HCT116 (cell line): ENCODE results near the gene PTHLH. TPM values are rescaled to one million over a fixed set of nuclear protein-coding genes. Genes with fewer than 3 reads are reported as not detected.

ENCODE experiments used
- ATAC-seq: fragments of 200-7000 bp; cut with Tn5 transposase; 2 replicates; pipeline ENCODE4 v1.9.1; 2020; ENCODE audit warnings: mild to moderate bottlenecking, moderate library complexity
- BruUV-seq: library from RNA; stranded (reverse); fragments of 400-500 nt; replicated peaks from 2 replicates; lab custom pipeline; 2021; lab: Mats Ljungman, UMichigan
- CTCF ChIA-PET: fragments of 300-600 bp; sonication (Branson Sonifier 250); formaldehyde crosslinking; loops from one replicate; lab custom pipeline; 2021; ENCODE audit warnings: antibody characterized with exemption; lab: Charles Lee
- POLR2A ChIA-PET: fragments of 300-600, 350-600 bp; sonication (Branson Sonifier 250); formaldehyde crosslinking; loops from one replicate; lab custom pipeline; 2021; ENCODE audit warnings: antibody characterized with exemption; lab: Charles Lee
- RAD21 ChIA-PET, 2 experiments: fragments of 300-600 bp; sonication (Branson Sonifier 250); formaldehyde crosslinking; loops; one replicate each; lab custom pipeline; 2023; ENCODE audit warnings: low total read pairs in 2 of 2; ENCODE audit not compliant: uncharacterized antibody in 2 of 2, unreplicated experiment in 2 of 2, low non-redundant PET in 1 of 2; lab: Charles Lee
- DNase-seq: peaks from one replicate; pipeline ENCODE4 v3.0.0-alpha.2; 2010; ENCODE audit warnings: low read depth, low spot score
- H2AFZ ChIP-seq: fragments of 200-600 bp; shearing (Covaris generic), sonication (generic); 2 replicates; pipeline ENCODE4 v1.6.1; 2017; ENCODE audit warnings: low read depth, mixed run types, mixed read lengths, antibody characterized with exemption, low read length; ENCODE audit not compliant: poor library complexity, severe bottlenecking
- H3K27ac ChIP-seq: 2 replicates; pipeline ENCODE4 v1.5.1; 2012; ENCODE audit warnings: low read depth, low read length
- H3K27me3 ChIP-seq: fragments of 200-600 bp; sonication (generic); 2 replicates; pipeline ENCODE4 v1.6.1; 2016; ENCODE audit warnings: mixed run types, low read length, mixed read lengths; ENCODE audit not compliant: insufficient read depth
- H3K36me3 ChIP-seq, 2 experiments: fragments of 200-500 bp in 1 of 2; fragments of 200-600 bp in 1 of 2; sonication (Bioruptor generic) in 1 of 2; sonication (generic) in 1 of 2; 2 replicates each; pipeline versions ENCODE4 v1.5.1 to v1.6.1; 2014 to 2016; ENCODE audit warnings: low read length in 2 of 2, inconsistent platforms in 1 of 2, mixed read lengths in 1 of 2, mixed run types in 1 of 2; ENCODE audit not compliant: insufficient read depth in 2 of 2, control insufficient read depth in 1 of 2
- H3K4me1 ChIP-seq, 2 experiments: fragments of 200-600 bp in 1 of 2; sonication (generic) in 1 of 2; 2 replicates each; pipeline versions ENCODE4 v1.5.1 to v1.6.1; 2012 to 2017; ENCODE audit warnings: low read length in 2 of 2, inconsistent platforms in 1 of 2, mild to moderate bottlenecking in 1 of 2, mixed read lengths in 1 of 2, mixed run types in 1 of 2, moderate library complexity in 1 of 2; ENCODE audit not compliant: insufficient read depth in 2 of 2, control insufficient read depth in 1 of 2
- H3K4me2 ChIP-seq: fragments of 200-600 bp; sonication (generic); 2 replicates; pipeline ENCODE4 v1.6.1; 2017; ENCODE audit warnings: mixed run types, low read length, mixed read lengths
- H3K4me3 ChIP-seq, 2 experiments: fragments of 200-600 bp in 1 of 2; sonication (generic) in 1 of 2; replicated peaks in 1 of 2; 2 replicates each; pipeline ENCODE4 v1.5.1; 2011 to 2016; ENCODE audit warnings: low read length in 2 of 2, control low read depth in 1 of 2, low read depth in 1 of 2, mild to moderate bottlenecking in 1 of 2, mixed read lengths in 1 of 2, mixed run types in 1 of 2
- H3K79me2 ChIP-seq: fragments of 200-600 bp; sonication (generic); 2 replicates; pipeline ENCODE4 v1.6.1; 2017; ENCODE audit warnings: mild to moderate bottlenecking, mixed run types, low read length, moderate library complexity, mixed read lengths; ENCODE audit not compliant: insufficient read depth
- H3K9ac ChIP-seq: fragments of 200-600 bp; sonication (generic); 2 replicates; pipeline ENCODE4 v1.6.1; 2016; ENCODE audit warnings: low read length, mixed read lengths
- H3K9me2 ChIP-seq: fragments of 200-600 bp; sonication (generic), shearing (Covaris generic); 2 replicates; pipeline ENCODE4 v1.6.1; 2017; ENCODE audit warnings: mixed run types, mild to moderate bottlenecking, moderate library complexity; ENCODE audit not compliant: insufficient read depth
- H3K9me3 ChIP-seq, 2 experiments: fragments of 200-500 bp in 1 of 2; fragments of 200-600 bp in 1 of 2; sonication (Bioruptor generic) in 1 of 2; sonication (generic) in 1 of 2; 2 replicates each; pipeline ENCODE4 v1.6.1; 2014 to 2017; ENCODE audit warnings: low read length in 2 of 2, mixed read lengths in 2 of 2, inconsistent platforms in 1 of 2, low read depth in 1 of 2, mild to moderate bottlenecking in 1 of 2, mixed run types in 1 of 2, moderate library complexity in 1 of 2; ENCODE audit not compliant: control insufficient read depth in 1 of 2, insufficient read depth in 1 of 2
- H4K20me1 ChIP-seq: fragments of 200-600 bp; sonication (generic), shearing (Covaris generic); 2 replicates; pipeline ENCODE4 v1.6.1; 2017; ENCODE audit warnings: mixed run types, mild to moderate bottlenecking, moderate library complexity; ENCODE audit not compliant: insufficient read depth
- ATF3 ChIP-seq: IDR thresholded peaks from 2 replicates; pipeline ENCODE4 v1.6.1; 2012
- CEBPB ChIP-seq: IDR thresholded peaks from 2 replicates; pipeline ENCODE4 v1.6.1; 2012; ENCODE audit warnings: low read depth
- EGR1 ChIP-seq: IDR thresholded peaks from 2 replicates; pipeline ENCODE4 v1.6.1; 2012; ENCODE audit warnings: low read depth
- ELF1 ChIP-seq: IDR thresholded peaks from 2 replicates; pipeline ENCODE4 v1.6.1; 2012; ENCODE audit warnings: low read depth, borderline replicate concordance
- JUND ChIP-seq: IDR thresholded peaks from 2 replicates; pipeline ENCODE4 v1.6.1; 2012
- MAX ChIP-seq: IDR thresholded peaks from 2 replicates; pipeline ENCODE4 v1.6.1; 2012
- POLR2A ChIP-seq: IDR thresholded peaks from 2 replicates; pipeline ENCODE4 v1.7.0; 2011; ENCODE audit warnings: borderline replicate concordance; ENCODE audit not compliant: insufficient read depth, insufficient read length; ENCODE audit errors: extremely low read depth
- POLR2AphosphoS5 ChIP-seq: IDR thresholded peaks from 2 replicates; pipeline ENCODE4 v1.6.1; 2011; ENCODE audit warnings: mild to moderate bottlenecking, low read depth, low read length, moderate library complexity
- REST ChIP-seq: IDR thresholded peaks from 2 replicates; pipeline ENCODE4 v1.6.1; 2012; ENCODE audit warnings: low read depth
- SP1 ChIP-seq: IDR thresholded peaks from 2 replicates; pipeline ENCODE4 v1.6.1; 2012; ENCODE audit warnings: low read depth
- SRF ChIP-seq: IDR thresholded peaks from 2 replicates; pipeline ENCODE4 v1.6.1; 2012; ENCODE audit warnings: low read depth
- TCF7L2 ChIP-seq: IDR thresholded peaks from 2 replicates; pipeline ENCODE4 v1.7.0; 2011; ENCODE audit warnings: borderline replicate concordance, inconsistent platforms; ENCODE audit not compliant: insufficient read depth, insufficient read length; ENCODE audit errors: extremely low read depth
- YY1 ChIP-seq: IDR thresholded peaks from 2 replicates; pipeline ENCODE4 v1.6.1; 2011; ENCODE audit warnings: low read length, low read depth, moderate library complexity, mild to moderate bottlenecking; ENCODE audit not compliant: insufficient replicate concordance; ENCODE audit errors: extremely low read depth
- ZFX ChIP-seq: fragments of 450-650 bp; IDR thresholded peaks from 2 replicates; pipeline ENCODE4 v1.6.1; 2017
- ZNF274 ChIP-seq: fragments of 200-500 bp; sonication (Bioruptor generic); IDR thresholded peaks from 2 replicates; pipeline ENCODE4 v1.6.1; 2014; ENCODE audit warnings: mild to moderate bottlenecking, low read depth, low read length, inconsistent platforms
- intact Hi-C: fragments of 100-400 bp; cut with micrococcal nuclease; formaldehyde crosslinking; loops from 2 replicates; pipeline ENCODE4 v1.10.0; 2022
- total RNA-seq: library from RNA; stranded (reverse); gene quantifications from one replicate; pipeline ENCODE4 v1.2.1, GENCODE V29; 2021; ENCODE audit not compliant: unreplicated experiment

The PTHLH gene
- total RNA-seq, 1 experiment from 2014 or later: not detected

- H3K36me3 ChIP-seq: no peaks in the 10 kb centered on the region
- POLR2A ChIA-PET: no interaction called here
- H3K9me2 ChIP-seq: no peaks in the 10 kb centered on the region
- intact Hi-C loops: no loop called here
- H3K9me3 ChIP-seq: no peaks in the 10 kb centered on the region
- DNase-seq (no peak), ATAC-seq (no peak)
- H3K4me1 ChIP-seq: 0 out of 4 replicates have a peak, but pooled peaks cover 0 to 7% of the 10 kb centered on the region in 2 experiments
- no peaks in the 10 kb centered on the region for H3K27me3 ChIP-seq
- no peaks in the 10 kb centered on the region for H4K20me1 ChIP-seq
- no peaks in the 10 kb centered on the region for H3K79me2 ChIP-seq
- RAD21 ChIA-PET: no interaction called here
- no peak overlapping the region for H3K27ac ChIP-seq
- no peak overlapping the region for H3K9ac ChIP-seq
- CTCF ChIA-PET: no interaction called here
- H2AFZ ChIP-seq: no peak overlapping the region
- no peak overlapping the region for H3K4me2 ChIP-seq
- BruUV-seq: no TSS peak
- H3K4me3 ChIP-seq: no peak overlapping the region
- TF ChIP-seq JUND: no peak
- no peak for TF ChIP-seq POLR2AphosphoS5
- no peak for TF ChIP-seq YY1
- TF ChIP-seq POLR2A: no peak
- no peak for TF ChIP-seq EGR1
- TF ChIP-seq TCF7L2: no peak
Measured at GRCh38 chr12:27982385-27982784, 9.9 kb upstream of the PTHLH start.

- no peak for DNase-seq
- TF ChIP-seq SP1 (no peak), MAX (no peak), CEBPB (no peak), JUND (no peak), ATF3 (no peak), SRF (no peak), ZFX (no peak), REST (no peak), YY1 (no peak), ELF1 (no peak), ZNF274 (no peak), TCF7L2 (no peak), POLR2A (no peak)
Measured at GRCh38 chr12:27981874-27982273, 9.3 kb upstream of the PTHLH start.

More at GRCh38 chr12:27981874-27982273, 9.3 kb upstream of the PTHLH start:
- H2AFZ ChIP-seq: no peak overlapping the region
- no peaks in the 10 kb centered on the region for H3K9me3 ChIP-seq
- no peak overlapping the region for H3K4me3 ChIP-seq
- BruUV-seq: no TSS peak
- H3K27ac ChIP-seq: no peak overlapping the region
- no peaks in the 10 kb centered on the region for H3K36me3 ChIP-seq
- H3K27me3 ChIP-seq: no peaks in the 10 kb centered on the region
- H3K79me2 ChIP-seq: no peaks in the 10 kb centered on the region
- CTCF ChIA-PET: no interaction called here
- POLR2A ChIA-PET: no interaction called here
- ATAC-seq: peak; percentile 22; the same call in 1 of the 2 replicates
- H3K4me2 ChIP-seq: no peak overlapping the region
- no peak overlapping the region for H3K9ac ChIP-seq
- H4K20me1 ChIP-seq: no peaks in the 10 kb centered on the region
- no peaks in the 10 kb centered on the region for H3K9me2 ChIP-seq
- intact Hi-C loops: no loop called here
- RAD21 ChIA-PET: no interaction called here
- H3K4me1 ChIP-seq: 0 out of 4 replicates have a peak, but pooled peaks cover 0 to 7% of the 10 kb centered on the region in 2 experiments
